ENCODE data around the gene DND1.
"Not testable (repeated sequence)": the region's sequence is repeated elsewhere in the genome, so short reads cannot be mapped to it uniquely, and the experiment has no call there.

Gene DND1

DNA sequence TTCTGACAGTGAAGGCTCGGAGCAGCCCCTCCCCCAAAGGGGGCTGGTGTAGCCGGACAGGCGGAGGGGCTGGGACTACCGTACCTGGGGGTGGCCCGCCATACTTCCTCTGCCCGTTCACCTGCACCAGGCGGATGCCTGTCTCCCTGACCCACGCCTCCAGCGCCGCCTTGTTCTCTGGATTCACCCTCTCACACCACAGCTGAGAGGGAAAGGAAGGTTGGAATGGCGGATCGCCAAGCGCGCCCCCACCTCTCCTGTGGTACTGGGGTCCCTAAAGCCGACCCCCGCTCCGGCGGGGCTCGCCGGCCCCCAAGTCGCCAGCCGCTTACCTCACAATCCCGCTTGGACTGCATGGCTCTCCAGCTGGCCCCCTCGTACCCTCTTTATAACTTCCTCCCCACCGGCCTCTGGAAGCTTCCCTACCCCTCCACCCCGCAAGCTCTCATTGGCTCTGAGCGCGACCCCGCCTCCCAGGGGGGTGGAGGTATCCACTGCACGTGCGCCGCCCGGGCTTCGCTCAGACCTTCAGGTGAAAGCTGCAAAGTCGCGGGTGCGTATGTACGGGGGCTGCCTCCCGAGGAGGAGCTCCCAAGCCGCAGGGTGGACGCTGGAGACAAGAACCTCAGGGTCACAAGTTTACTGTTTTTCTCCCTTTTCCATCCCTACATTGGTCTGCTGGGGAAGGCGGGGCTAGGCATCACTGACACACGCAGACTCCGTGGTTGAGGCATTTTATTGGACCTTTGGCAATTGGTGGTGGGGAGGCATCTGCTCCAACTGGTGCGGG is at the start of gene DND1:
Gene DND1, minus strand, starts transcription at position 390 of the 790 bp plus-strand sequence. Its CDS starts 34 bp downstream, at position 356.
- H3K4me3 ChIP-seq: peak within 1 kb of the TSS; percentile 42
- H3K27ac ChIP-seq: no peak within 1 kb of the TSS
- no peak for DNase-seq (ENCODE audit: low spot score)
- TF ChIP-seq, protein P1, sequence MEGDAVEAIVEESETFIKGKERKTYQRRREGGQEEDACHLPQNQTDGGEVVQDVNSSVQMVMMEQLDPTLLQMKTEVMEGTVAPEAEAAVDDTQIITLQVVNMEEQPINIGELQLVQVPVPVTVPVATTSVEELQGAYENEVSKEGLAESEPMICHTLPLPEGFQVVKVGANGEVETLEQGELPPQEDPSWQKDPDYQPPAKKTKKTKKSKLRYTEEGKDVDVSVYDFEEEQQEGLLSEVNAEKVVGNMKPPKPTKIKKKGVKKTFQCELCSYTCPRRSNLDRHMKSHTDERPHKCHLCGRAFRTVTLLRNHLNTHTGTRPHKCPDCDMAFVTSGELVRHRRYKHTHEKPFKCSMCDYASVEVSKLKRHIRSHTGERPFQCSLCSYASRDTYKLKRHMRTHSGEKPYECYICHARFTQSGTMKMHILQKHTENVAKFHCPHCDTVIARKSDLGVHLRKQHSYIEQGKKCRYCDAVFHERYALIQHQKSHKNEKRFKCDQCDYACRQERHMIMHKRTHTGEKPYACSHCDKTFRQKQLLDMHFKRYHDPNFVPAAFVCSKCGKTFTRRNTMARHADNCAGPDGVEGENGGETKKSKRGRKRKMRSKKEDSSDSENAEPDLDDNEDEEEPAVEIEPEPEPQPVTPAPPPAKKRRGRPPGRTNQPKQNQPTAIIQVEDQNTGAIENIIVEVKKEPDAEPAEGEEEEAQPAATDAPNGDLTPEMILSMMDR (IDR thresholded peaks at IDR 0.05): no peak

DNA sequence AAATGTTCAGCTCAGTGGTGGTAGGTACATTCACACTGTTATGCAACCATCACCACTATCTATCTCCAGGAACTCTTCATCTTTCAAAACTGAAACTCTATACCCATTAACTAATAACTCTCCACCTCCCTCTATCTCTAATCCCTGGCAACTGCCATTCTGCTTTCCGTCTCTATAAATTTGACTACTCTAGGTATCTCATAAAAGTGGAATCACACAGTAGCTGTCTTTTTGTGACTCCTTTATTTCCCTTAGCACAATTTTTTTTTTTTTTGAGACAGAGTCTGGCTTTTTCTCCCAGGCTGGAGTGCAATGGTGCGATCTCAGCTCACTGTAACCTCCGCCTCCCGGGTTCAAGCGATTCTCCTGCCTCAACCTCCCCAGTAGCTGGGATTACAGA is 48.0 kb upstream of the DND1 start:
- H3K27ac ChIP-seq; DNase-seq (ENCODE audit: low spot score); H3K4me3 ChIP-seq: not testable (repeated sequence)

DNA sequence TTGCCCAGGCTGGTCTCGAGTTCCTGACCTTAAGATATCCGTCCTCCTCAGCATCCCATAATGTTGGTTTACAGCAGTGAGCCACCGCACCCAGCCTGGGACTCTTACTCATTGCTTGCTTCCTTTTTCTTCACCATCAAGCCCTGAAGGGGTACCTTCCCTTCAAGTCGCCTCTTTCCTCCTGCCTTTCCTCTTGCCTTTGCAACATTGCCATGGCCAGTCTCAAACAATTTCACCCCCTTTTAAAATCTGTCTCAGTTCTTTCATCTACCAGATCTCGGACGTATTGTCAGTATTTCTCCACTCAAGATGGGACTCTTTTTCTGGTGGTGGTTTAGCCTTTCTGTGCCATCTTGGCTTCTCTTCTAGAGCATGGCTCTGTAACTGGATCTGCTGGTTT is 47.4 kb upstream of the DND1 start:
- DNase-seq (ENCODE audit: low spot score); H3K4me3 ChIP-seq; H3K27ac ChIP-seq: not testable (repeated sequence)

DNA sequence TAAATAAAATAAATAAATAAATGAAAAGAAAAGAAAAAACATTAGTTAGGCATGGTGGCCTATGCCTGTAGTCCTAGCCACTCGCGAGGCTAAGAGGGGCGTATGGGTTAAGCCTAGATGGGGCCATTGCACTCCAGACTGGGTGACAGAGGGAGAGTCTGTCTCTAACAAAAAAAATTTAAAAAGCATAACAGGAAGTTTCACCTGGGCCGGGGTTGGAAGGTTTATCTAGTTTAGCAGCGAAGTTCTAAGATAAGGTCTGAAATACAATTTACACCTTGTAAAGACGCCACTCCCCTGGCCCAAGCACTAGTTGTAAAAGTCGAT is 44.9 kb upstream of the DND1 start:
- TF ChIP-seq, protein P1 (IDR thresholded peaks at IDR 0.05): no peak
- Histone ChIP-seq H3K27ac (peak overlapping the region in 1 of 2 donors; percentile 27), H3K4me3 (no peak overlapping the region)
- no peak for DNase-seq (ENCODE audit: low spot score)

DNA sequence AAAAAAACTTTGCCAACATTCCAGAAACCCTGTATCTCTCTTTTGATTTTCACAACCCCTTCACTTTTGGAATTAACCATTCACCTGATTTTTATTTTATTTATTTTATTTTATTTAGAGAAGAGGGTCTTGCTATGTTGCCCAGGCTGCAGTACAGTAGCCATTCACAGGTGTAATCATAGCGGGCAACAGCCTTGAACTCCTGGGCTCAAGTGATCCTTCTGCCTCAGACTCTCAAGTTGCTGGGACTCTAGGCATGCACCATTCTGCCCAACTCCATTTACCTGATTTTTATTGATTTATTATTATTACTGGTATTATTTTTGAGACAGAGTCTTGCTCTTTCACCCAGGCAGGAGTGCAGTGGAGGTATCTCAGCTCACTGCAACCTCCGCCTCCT is 42.9 kb upstream of the DND1 start:
- DNase-seq (ENCODE audit: low spot score); H3K4me3 ChIP-seq; H3K27ac ChIP-seq: not testable (repeated sequence)

DNA sequence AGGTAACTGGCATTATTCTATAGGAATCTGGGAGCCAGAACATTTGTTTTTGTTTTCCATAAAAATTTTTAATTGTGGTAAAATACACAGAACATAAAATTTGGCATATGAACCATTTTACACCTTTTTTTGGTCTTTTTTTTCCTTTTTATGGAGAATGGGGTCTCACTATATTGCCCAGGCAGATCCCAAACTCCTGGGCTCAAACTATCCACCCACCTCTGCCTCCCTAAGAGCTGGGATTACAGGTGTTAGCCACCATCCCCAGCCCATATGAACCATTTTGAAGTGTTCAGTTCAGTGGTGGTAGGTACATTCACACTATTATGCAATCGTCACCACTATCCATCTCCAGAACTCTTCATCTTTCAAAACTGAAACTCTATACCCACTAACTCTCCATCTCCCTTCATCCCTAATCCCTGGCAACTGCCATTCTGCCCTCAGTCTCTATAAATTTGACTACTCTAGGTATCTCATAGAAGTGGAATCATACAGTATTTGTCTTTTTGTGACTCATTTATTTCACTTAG is 40.3 kb upstream of the DND1 start:
- Histone ChIP-seq H3K27ac (no peak overlapping the region), H3K4me3 (no peak overlapping the region)
- TF ChIP-seq, protein P1 (IDR thresholded peaks at IDR 0.05): no peak
- no peak for DNase-seq (ENCODE audit: low spot score)

DNA sequence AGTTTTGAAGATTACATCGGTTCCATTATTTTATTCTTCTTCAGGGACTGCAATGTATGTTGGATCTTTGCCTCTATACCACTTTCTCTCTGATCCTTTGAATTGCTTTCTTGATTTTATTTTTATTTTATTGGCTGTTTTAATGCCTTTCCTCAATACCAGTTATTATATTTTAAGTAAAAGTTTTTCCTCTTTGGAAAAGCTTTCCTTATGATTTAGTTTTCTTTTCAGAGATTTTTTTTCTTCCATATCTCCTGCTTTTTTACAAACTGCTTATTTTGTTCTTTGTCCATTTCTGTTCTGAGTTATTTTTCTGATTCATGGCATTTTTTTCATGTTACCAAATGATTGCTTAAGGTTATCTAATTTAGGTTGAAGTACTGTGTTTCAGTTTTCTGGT is 38.4 kb upstream of the DND1 start:
- TF ChIP-seq, protein P1 (IDR thresholded peaks at IDR 0.05): no peak
- Histone ChIP-seq H3K4me3 (no peak overlapping the region), H3K27ac (no peak overlapping the region)
- DNase-seq (ENCODE audit: low spot score): no peak

DNA sequence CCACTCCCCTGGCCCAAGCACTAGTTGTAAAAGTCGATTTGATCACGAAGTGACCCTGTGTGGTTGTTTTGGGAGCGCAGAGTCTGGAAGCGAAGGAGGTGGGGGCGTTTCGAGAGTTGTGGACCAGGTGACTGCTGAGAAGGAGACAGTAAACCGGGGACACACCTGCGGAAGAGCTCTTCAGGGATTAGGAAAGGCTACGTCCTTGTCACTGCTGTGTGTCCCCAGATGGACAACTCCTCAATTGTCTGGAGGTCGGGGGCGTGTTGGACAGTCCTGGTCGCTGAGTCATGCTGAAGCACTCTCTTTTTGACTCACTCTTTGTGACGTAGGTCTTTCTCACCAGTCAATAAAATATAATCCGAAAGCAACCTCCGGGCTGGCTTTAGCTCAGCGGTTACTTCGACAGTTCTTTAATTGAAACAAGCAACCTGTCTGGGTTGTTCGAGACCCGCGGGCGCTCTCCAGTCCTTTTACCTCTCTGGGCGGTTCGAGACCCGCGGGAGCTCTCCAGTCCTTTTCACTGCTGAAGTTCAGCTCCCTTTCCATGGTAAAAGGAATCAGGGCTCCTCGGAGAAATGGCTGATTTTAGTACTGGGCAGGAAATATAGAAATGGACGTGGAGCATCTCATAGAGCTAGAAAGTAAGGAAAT is 37.6 kb upstream of the DND1 start:
- peak; percentile 95 for DNase-seq (ENCODE audit: low spot score)
- Histone ChIP-seq H3K4me3 (peak overlapping the region; percentile 82), H3K27ac (peak overlapping the region; percentile 89 to 98)
- TF ChIP-seq, protein P1 (IDR thresholded peaks at IDR 0.05): no peak

DNA sequence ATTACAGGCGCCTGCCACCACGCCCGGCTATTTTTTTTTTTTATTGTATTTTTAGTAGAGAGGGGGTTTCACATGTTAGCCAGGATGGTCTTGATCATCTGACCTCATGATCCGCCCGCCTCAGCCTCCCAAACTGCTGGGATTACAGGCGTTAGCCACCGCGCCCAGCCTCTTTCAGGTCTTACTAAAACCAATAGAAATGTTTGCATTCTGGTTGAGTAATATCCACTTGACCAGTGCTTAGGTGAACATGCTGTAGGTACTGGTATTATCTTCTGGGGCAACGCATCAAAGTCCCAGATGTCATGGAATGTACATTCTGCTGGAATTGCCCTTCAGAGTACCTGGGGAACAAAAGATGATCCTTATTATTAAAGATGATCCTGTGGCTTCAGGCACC is 35.4 kb upstream of the DND1 start:
- not testable (repeated sequence) for H3K27ac ChIP-seq; H3K4me3 ChIP-seq; DNase-seq (ENCODE audit: low spot score)

Data from coronary artery (tissue), 2 donors.